ENCODE results near the gene ANKRD13C.

Gene ANKRD13C

GRCh38 chr1:70317087-70317486 lies 37.4 kb downstream of the ANKRD13C start:
- DNase-seq (ENCODE audit: low read depth) = no peak
- TF ChIP-seq, protein P1, sequence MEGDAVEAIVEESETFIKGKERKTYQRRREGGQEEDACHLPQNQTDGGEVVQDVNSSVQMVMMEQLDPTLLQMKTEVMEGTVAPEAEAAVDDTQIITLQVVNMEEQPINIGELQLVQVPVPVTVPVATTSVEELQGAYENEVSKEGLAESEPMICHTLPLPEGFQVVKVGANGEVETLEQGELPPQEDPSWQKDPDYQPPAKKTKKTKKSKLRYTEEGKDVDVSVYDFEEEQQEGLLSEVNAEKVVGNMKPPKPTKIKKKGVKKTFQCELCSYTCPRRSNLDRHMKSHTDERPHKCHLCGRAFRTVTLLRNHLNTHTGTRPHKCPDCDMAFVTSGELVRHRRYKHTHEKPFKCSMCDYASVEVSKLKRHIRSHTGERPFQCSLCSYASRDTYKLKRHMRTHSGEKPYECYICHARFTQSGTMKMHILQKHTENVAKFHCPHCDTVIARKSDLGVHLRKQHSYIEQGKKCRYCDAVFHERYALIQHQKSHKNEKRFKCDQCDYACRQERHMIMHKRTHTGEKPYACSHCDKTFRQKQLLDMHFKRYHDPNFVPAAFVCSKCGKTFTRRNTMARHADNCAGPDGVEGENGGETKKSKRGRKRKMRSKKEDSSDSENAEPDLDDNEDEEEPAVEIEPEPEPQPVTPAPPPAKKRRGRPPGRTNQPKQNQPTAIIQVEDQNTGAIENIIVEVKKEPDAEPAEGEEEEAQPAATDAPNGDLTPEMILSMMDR (conservative IDR thresholded peaks at IDR 0.05; ENCODE audit: low read depth, low read length) = no peak
- H3K4me3 ChIP-seq (ENCODE audit: low read length) = no peak overlapping the region

- TF ChIP-seq, protein P1 (conservative IDR thresholded peaks at IDR 0.05; ENCODE audit: low read depth, low read length) = no peak
- H3K4me3 ChIP-seq (ENCODE audit: low read length) = no peak overlapping the region
- no peak for DNase-seq (ENCODE audit: low read depth)
These were observed 38.7 kb downstream of the ANKRD13C start for GRCh38 chr1:70315782-70316181.

DNA sequence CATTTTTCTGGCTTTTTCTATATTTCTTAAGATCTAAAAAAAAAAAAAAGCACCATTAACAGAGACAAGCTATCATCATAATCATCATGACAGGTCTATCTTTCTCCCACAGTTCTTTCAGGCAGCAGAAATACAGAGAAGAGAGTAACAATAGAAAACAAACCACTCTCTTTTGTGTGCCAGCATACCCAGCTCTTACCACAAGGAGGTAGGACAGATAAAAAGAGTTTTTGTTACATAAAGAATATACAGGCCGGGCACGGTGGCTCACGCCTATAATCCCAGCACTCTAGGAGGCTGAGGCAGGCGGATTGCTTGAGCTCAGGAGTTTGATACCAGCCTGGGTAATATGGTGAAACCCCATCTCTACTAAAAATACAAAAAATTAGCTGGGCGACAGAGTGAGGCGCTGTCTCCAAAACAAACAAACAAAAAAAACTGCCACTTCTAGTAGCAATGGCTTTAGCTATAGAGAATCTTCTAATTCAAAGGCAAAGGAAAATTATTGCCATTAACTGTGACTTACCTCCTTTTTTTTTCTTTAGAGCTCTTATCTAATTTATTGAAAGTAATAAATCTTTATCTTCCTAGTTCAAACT lies 39.7 kb downstream of the ANKRD13C start:
- TF ChIP-seq, protein P1 (conservative IDR thresholded peaks at IDR 0.05; ENCODE audit: low read depth, low read length) = no peak
- no peak overlapping the region for H3K4me3 ChIP-seq (ENCODE audit: low read length)
- no peak for DNase-seq (ENCODE audit: low read depth)

DNA sequence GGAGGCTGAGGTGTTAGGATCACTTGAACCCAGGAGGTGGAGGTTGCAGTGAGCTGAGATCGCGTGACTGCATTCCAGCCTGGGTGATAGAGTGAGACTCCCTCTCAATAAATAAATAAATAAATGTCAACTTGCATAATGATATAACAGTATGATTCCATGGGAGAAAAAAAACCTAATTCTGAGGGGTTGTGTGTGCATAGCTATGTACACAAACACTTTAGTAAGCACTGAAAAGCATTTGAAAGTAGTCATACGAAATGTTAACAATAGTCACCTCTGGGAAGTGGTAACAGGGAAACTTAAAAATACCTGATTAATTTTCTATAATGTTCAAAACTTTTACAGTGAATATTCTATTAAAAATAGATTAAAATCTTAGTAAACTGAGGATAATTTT lies 43.2 kb downstream of the ANKRD13C start:
- no peak overlapping the region for H3K4me3 ChIP-seq (ENCODE audit: low read length)

GRCh38 chr1:70299472-70299871 lies 55.0 kb downstream of the ANKRD13C start:
- H3K4me3 ChIP-seq (ENCODE audit: low read length) = no peak overlapping the region
- no peak for DNase-seq (ENCODE audit: low read depth)
- TF ChIP-seq, protein P1 (conservative IDR thresholded peaks at IDR 0.05; ENCODE audit: low read depth, low read length) = no peak

More for the DNA sequence above, 43.2 kb downstream of the ANKRD13C start:
- DNase-seq (ENCODE audit: low read depth) = no peak
- TF ChIP-seq, protein P1 (conservative IDR thresholded peaks at IDR 0.05; ENCODE audit: low read depth, low read length) = no peak

GRCh38 chr1:70295749-70296148 lies 58.8 kb downstream of the ANKRD13C start:
- DNase-seq (ENCODE audit: low read depth) = no peak
- TF ChIP-seq, protein P1 (conservative IDR thresholded peaks at IDR 0.05; ENCODE audit: low read depth, low read length) = no peak
- H3K4me3 ChIP-seq (ENCODE audit: low read length) = no peak overlapping the region

DNA sequence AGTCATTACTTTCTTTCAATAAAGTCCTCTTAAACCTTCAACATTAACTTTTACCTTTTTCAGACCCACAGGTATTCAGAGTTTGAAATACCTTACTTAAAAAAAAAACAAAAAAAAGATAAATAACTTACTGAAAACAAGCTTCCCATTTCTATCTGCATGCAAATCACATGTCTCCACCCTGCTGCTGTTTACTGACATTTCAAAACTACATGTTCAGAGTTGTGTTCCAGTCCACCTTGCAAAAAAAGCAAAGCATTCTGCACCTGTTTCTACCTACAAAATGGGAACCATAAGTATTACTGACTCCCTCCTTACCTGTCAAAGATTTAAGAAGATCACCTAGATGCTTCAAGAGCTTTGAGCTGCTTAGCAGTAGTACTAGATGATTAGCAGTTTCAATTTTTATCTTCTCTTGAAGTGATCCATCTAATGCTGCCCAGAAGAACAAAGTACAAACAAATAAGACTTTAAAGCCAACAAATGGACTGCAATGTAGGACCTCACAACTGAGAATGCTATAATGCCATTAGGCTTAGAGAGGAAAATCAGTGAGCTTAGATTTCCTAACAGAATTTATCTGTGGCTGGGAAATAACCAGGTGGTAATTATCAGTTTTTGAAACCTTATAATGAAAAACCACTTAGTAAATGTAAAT lies 61.2 kb downstream of the ANKRD13C start:
- no peak overlapping the region for H3K4me3 ChIP-seq (ENCODE audit: low read length)
- TF ChIP-seq, protein P1 (conservative IDR thresholded peaks at IDR 0.05; ENCODE audit: low read depth, low read length) = no peak
- no peak for DNase-seq (ENCODE audit: low read depth)

All from retinal pigment epithelial cell (primary cell).